Measurements from ENCODE around the gene ACRBP. TPM values are rescaled to one million over a fixed set of nuclear protein-coding genes. Genes with fewer than 3 reads are reported as not detected.

The ACRBP gene
- total RNA-seq, 2 experiments from 2014 or later, result 8.0 to 8.8 TPM

- Mint-ChIP-seq H3K9me3 (peaks cover 1% of the 10 kb centered on the region), H3K4me3 (no peak overlapping the region), H3K4me1 (peaks cover 8% of the 10 kb centered on the region), H3K27ac (no peak overlapping the region), H3K27me3 (no peaks in the 10 kb centered on the region), H3K36me3 (peaks cover 28% of the 10 kb centered on the region)
- ATAC-seq (ENCODE audit: low read depth), result no peak
- no peak for DNase-seq
- POLR2A ChIA-PET, result interaction anchor here (1.9 kb wide), 1 partner anchor 21 kb away, joined by 6 read pairs; the partner anchor contains the start of gene ZNF384
Measured at GRCh38 chr12:6667559-6668210, 20.5 kb upstream of the ACRBP start.

DNA sequence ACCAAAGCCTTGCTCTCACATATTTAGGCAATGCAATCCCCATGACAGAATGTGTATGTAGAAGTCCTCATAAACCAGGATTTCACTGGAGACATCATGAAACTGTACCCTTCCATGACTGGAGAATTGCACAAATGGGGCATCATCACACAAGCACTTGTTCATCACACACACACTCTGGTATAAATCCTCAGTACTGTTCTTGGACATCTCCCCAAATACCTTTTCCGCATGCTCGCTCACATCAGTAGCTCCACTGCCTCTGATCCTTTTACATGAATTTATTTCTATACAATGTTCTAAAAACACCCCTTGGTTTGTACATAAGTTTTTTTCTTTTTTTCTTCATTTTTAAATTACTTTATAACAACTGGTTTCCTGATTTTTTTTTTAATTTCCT lies 19.0 kb upstream of the ACRBP start:
- DNase-seq (no peak), ATAC-seq (ENCODE audit: low read depth) (no peak)
- Mint-ChIP-seq H3K4me3 (no peak overlapping the region), H3K9me3 (peaks cover 1% of the 10 kb centered on the region), H3K27ac (no peak overlapping the region), H3K36me3 (peaks cover 17% of the 10 kb centered on the region), H3K4me1 (peaks cover 13% of the 10 kb centered on the region), H3K27me3 (no peaks in the 10 kb centered on the region)
- POLR2A ChIA-PET, result interaction anchor here (0.7 to 1.9 kb wide), 2 partner anchors 23 to 57 kb away, joined by 3 to 6 read pairs; partner anchors contain the start of gene ZNF384

- Mint-ChIP-seq H3K27me3 (no peaks in the 10 kb centered on the region), H3K36me3 (peaks cover 10% of the 10 kb centered on the region), H3K27ac (no peak overlapping the region), H3K9me3 (peaks cover 1% of the 10 kb centered on the region), H3K4me3 (no peak overlapping the region), H3K4me1 (peaks cover 13% of the 10 kb centered on the region)
- ATAC-seq (ENCODE audit: low read depth) (no peak), DNase-seq (no peak)
- POLR2A ChIA-PET, result interaction anchor here (1.1 to 2.4 kb wide), 3 partner anchors 24 to 73 kb away, joined by 5 to 22 read pairs (median 10); partner anchors contain the start of gene ZNF384
Measured at GRCh38 chr12:6664902-6665301, 17.7 kb upstream of the ACRBP start.

DNA sequence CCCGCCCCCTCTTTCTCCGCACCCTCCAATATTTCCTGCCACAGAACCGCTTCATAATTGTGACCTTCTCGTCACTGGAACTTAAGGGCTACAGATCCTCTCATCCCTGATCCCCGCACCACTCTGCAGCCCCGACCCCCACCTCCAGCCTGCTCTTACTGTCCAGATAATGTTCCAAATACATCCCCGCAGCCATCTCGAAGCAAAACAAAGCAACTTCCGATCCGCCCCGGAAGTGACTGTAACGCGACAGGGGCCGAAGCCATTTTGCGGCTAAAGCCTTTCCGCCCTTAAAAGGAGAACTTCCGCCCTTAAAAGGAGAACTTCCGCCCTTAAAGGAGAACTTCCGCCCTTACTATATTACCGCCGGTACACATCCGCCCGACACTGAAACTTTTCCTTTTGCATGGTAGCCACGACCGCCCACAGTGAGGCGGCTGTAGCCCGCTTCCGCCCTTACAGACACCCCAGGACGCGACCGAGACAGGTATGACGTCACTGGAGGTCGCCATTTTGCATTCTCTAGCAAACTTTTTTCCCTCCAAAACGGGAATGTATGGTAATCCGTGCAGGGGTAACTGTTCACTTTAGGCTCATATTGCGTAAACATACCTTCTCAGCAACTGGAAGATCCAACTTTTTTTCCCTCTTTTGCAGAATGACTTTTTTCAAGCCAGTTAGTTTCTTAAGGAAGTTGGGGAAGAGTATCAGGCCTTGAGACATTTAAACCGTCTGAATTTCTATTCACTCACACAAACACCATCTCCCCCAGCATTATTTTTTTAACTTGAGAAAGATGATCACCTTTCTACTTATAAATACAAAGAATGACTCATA lies 15.9 kb upstream of the ACRBP start, which contains the start of gene ING4:
Gene ING4 (minus strand): TSS at position 214 of the 837 bp plus-strand sequence. CDS start 18 bp downstream, at position 196.
- no peaks in the 10 kb centered on the region for H3K27me3 Mint-ChIP-seq
- H3K27ac Mint-ChIP-seq, result peak within 1 kb of the TSS; percentile 99
- peak; percentile 88 for DNase-seq
- POLR2A ChIA-PET, result interaction anchor here (0.5 to 2.4 kb wide), 6 partner anchors 11 to 445 kb away, joined by 3 to 22 read pairs (median 3); partner anchors contain the start of gene ZNF384
- H3K9me3 Mint-ChIP-seq, result peaks cover 1% of the 10 kb centered on the region
- peaks cover 13% of the 10 kb centered on the region for H3K4me1 Mint-ChIP-seq
- peaks cover 8% of the 10 kb centered on the region for H3K36me3 Mint-ChIP-seq
- peak; percentile 99 for ATAC-seq (ENCODE audit: low read depth)
- peak within 1 kb of the TSS; percentile 100 for H3K4me3 Mint-ChIP-seq

GRCh38 chr12:6662602-6662905 lies 15.3 kb upstream of the ACRBP start:
- H3K27ac Mint-ChIP-seq, result peak overlapping the region; percentile 99
- ATAC-seq (ENCODE audit: low read depth) (peak; percentile 58), DNase-seq (no peak)
- peaks cover 13% of the 10 kb centered on the region for H3K4me1 Mint-ChIP-seq
- H3K9me3 Mint-ChIP-seq, result peaks cover 1% of the 10 kb centered on the region
- H3K4me3 Mint-ChIP-seq, result peak overlapping the region; percentile 100
- H3K36me3 Mint-ChIP-seq, result peaks cover 5% of the 10 kb centered on the region
- POLR2A ChIA-PET, result interaction anchor here (0.8 to 1.3 kb wide), 2 partner anchors 30 to 54 kb away, joined by 3 to 4 read pairs; no protein-coding TSS in a partner anchor
- no peaks in the 10 kb centered on the region for H3K27me3 Mint-ChIP-seq

GRCh38 chr12:6653987-6654386 lies 6.8 kb upstream of the ACRBP start:
- H3K27ac Mint-ChIP-seq, result no peak overlapping the region
- no peaks in the 10 kb centered on the region for H3K9me3 Mint-ChIP-seq
- peaks cover 23% of the 10 kb centered on the region for H3K36me3 Mint-ChIP-seq
- peaks cover 3% of the 10 kb centered on the region for H3K4me1 Mint-ChIP-seq
- no peak for DNase-seq
- H3K27me3 Mint-ChIP-seq, result no peaks in the 10 kb centered on the region
- no peak overlapping the region for H3K4me3 Mint-ChIP-seq
- ATAC-seq (ENCODE audit: low read depth), result no peak
- POLR2A ChIA-PET, result no interaction called here

DNA sequence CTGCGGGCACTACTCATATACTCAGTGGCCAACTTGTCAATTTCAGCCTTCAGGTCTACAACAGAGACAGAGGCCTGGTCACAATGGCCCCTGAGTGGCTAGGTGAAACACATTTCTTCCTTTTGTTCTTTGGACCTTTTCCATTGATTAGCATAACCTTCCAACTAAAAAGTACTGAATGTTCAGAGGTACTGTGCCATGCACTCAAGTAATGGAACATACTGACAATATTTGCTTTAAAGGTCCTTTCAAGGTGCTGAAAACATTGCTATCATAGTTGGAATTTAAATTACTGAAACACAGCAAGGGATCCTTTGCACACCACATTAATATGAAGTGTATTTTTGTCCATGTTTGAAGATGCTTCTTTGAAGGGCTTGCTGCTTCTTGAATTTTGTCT lies 6.1 kb upstream of the ACRBP start:
- ATAC-seq (ENCODE audit: low read depth), result no peak
- no peaks in the 10 kb centered on the region for H3K9me3 Mint-ChIP-seq
- H3K27ac Mint-ChIP-seq, result no peak overlapping the region
- DNase-seq, result no peak
- H3K36me3 Mint-ChIP-seq, result peaks cover 23% of the 10 kb centered on the region
- POLR2A ChIA-PET, result no interaction called here
- no peaks in the 10 kb centered on the region for H3K27me3 Mint-ChIP-seq
- peaks cover 3% of the 10 kb centered on the region for H3K4me1 Mint-ChIP-seq
- no peak overlapping the region for H3K4me3 Mint-ChIP-seq

GRCh38 chr12:6652391-6652790 lies 5.2 kb upstream of the ACRBP start:
- DNase-seq (no peak), ATAC-seq (ENCODE audit: low read depth) (no peak)
- no peaks in the 10 kb centered on the region for H3K9me3 Mint-ChIP-seq
- peaks cover 3% of the 10 kb centered on the region for H3K4me1 Mint-ChIP-seq
- H3K36me3 Mint-ChIP-seq, result peaks cover 26% of the 10 kb centered on the region
- no peak overlapping the region for H3K27ac Mint-ChIP-seq
- POLR2A ChIA-PET, result interaction anchor here (0.9 kb wide), 1 partner anchor 17 kb away, joined by 3 read pairs; the partner anchor contains the start of gene LPAR5
- no peaks in the 10 kb centered on the region for H3K27me3 Mint-ChIP-seq
- H3K4me3 Mint-ChIP-seq, result no peak overlapping the region

GRCh38 chr12:6650832-6651231 lies 3.6 kb upstream of the ACRBP start:
- no peak for ATAC-seq (ENCODE audit: low read depth)
- peaks cover 34% of the 10 kb centered on the region for H3K36me3 Mint-ChIP-seq
- H3K4me3 Mint-ChIP-seq, result no peak overlapping the region
- DNase-seq, result no peak
- no peaks in the 10 kb centered on the region for H3K27me3 Mint-ChIP-seq
- POLR2A ChIA-PET, result no interaction called here
- H3K4me1 Mint-ChIP-seq, result peaks cover 13% of the 10 kb centered on the region
- H3K27ac Mint-ChIP-seq, result no peak overlapping the region
- H3K9me3 Mint-ChIP-seq, result peaks cover 3% of the 10 kb centered on the region

DNA sequence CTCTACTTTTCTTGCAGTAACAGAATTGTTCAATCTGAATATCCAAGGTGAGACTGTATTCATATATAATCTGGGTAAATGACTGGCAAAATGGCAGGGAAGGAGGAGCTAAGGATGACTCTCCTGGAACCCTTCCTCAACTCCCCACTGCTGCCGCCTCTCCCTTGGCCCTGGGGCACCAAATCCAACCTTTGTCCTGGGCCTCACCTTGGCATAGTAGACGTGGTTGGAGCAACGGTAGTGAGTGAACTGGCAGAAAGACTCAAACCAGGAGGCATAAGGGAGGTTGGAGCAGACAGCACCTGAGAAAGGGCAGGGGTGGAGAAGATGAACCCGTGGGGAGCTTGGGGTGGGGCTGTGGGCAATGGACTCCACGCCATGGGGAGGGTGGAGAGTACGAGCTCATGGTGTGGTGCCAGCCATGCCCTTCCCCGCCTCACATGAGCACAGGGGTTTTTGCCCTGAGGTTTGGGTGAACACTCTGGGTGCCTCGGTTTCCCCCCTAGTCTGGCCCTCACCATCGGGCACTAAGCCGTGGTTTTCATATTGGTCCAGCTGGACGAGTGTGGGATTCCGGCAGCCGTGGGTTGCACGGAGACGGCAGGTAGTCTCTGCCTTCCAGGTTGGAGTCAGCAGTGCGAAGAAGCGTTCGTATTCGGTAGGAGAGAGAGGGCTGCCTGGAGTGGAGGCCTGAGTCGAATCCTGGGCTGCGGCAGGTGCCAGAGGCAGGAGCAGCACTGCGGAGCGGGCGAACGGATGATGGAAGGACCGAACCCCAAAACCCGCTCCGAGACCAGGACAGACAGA lies 753 bp downstream of the ACRBP start:
- H3K27me3 Mint-ChIP-seq, result peaks cover 3% of the 10 kb centered on the region
- peak overlapping the region; percentile 64 for H3K27ac Mint-ChIP-seq
- POLR2A ChIA-PET, result interaction anchor here (0.5 to 2.0 kb wide), 3 partner anchors 11 to 19 kb away, joined by 3 to 10 read pairs (median 3); partner anchors contain the start of gene LPAR5
- no peak for DNase-seq
- H3K4me3 Mint-ChIP-seq, result peak overlapping the region; percentile 74
- ATAC-seq (ENCODE audit: low read depth), result no peak
- peaks cover 17% of the 10 kb centered on the region for H3K4me1 Mint-ChIP-seq
- peaks cover 47% of the 10 kb centered on the region for H3K36me3 Mint-ChIP-seq
- peaks cover 20% of the 10 kb centered on the region for H3K9me3 Mint-ChIP-seq

DNA sequence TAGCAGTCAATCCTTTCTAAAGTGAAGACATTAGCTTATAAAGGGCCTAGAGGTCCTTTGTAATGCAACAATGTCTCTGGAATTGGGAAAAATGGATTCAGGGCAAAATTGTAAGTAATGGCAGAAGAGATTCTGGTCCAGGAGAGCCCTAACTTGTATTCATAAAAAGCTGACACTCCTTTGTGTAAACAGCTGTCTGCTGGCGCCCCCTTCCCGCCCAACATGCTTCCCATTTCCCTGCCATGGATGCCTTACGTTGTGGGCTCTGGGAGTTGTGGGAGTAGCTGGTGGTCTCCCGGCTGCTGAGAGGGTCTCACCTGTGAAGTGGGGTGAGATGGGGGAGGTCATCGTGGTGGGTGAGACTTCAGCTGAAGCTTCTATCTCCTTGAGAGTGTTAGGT lies 2.3 kb downstream of the ACRBP start:
- Mint-ChIP-seq H3K4me3 (no peak overlapping the region), H3K27me3 (peaks cover 3% of the 10 kb centered on the region), H3K9me3 (peaks cover 20% of the 10 kb centered on the region), H3K4me1 (peaks cover 17% of the 10 kb centered on the region), H3K27ac (no peak overlapping the region), H3K36me3 (peaks cover 45% of the 10 kb centered on the region)
- ATAC-seq (ENCODE audit: low read depth) (no peak), DNase-seq (no peak)
- POLR2A ChIA-PET, result interaction anchor here (1.1 to 1.8 kb wide), 3 partner anchors 10 to 79 kb away, joined by 3 to 5 read pairs (median 4); partner anchors contain the start of genes COPS7A and LPAR5

DNA sequence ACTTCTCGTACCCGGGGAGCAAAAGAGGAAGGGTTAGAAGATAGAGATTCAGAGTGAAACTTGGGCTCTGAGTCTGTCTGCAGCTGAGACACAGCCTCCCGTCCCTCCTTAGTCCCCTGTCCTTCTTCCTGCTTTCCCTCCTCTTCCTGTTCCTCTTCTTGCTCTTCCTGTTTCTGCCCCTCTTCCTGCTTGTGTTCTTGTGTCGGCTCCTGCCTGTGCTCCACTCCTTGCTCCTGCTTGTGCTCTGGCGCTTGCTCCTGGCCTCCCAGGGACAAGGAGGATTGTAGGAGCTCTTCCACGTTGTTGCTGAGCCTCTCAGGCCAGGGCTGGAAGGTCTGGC lies 3.0 kb downstream of the ACRBP start:
- POLR2A ChIA-PET, result interaction anchor here (1.1 to 1.8 kb wide), 3 partner anchors 9 to 80 kb away, joined by 3 to 5 read pairs (median 4); partner anchors contain the start of genes COPS7A and LPAR5
- Mint-ChIP-seq H3K36me3 (peaks cover 45% of the 10 kb centered on the region), H3K27ac (no peak overlapping the region), H3K27me3 (peaks cover 3% of the 10 kb centered on the region), H3K9me3 (peaks cover 20% of the 10 kb centered on the region), H3K4me1 (peaks cover 20% of the 10 kb centered on the region), H3K4me3 (no peak overlapping the region)
- ATAC-seq (ENCODE audit: low read depth), result no peak
- DNase-seq, result no peak

All from activated naive CD8-positive, alpha-beta T cell treated with anti-CD3 and anti-CD28 coated beads, Interleukin-2, amount 10 ng/mL, durations not matched to agents 7 days and 5 days (primary cell).